ENCODE measurements around the gene LNPK. TPM values are rescaled to one million over a fixed set of nuclear protein-coding genes. Genes with fewer than 3 reads are reported as not detected.

Gene LNPK
- total and polyA plus RNA-seq, 5 donors from 2014 or later: 13.9 to 32.9 (median 16.2) TPM

DNA sequence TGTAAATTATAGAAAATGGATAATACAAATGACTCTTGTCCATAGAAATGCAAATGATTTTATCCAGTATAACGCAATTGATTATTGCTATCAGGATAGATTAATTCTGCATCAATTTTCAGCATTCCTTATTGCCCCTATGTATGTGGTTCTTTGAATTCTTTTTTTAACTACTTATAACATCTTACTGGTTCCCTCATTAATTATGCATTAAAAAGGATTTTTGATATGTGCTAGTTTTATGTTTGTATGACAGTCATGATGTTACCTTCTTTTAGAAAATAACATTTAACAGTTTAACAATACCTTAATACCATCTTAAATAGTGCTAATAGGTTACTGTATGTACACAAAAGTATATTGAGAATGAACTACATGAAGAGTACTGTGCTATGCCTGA lies 20.0 kb upstream of the LNPK start:
- ATAC-seq (ENCODE audit: low read depth in 2 of 2) (no peak), DNase-seq (no peak)
- H3K9me3 ChIP-seq (ENCODE audit: control insufficient read depth in 2 of 2, low read length in 2 of 2): no peaks in the 10 kb centered on the region
- H3K27ac ChIP-seq (ENCODE audit: insufficient read depth, low read length, poor library complexity, severe bottlenecking): no peak overlapping the region
- Mint-ChIP-seq H3K36me3 (no peaks in the 10 kb centered on the region), H3K27ac (no peak overlapping the region), H3K27me3 (peaks cover 25% of the 10 kb centered on the region), H3K4me1 (no peaks in the 10 kb centered on the region), H3K4me3 (no peak overlapping the region), H3K9me3 (no peaks in the 10 kb centered on the region)
- no peaks in the 10 kb centered on the region for H3K36me3 ChIP-seq (ENCODE audit: control insufficient read depth, insufficient read depth, low read length)
- peaks cover 14% of the 10 kb centered on the region for H3K27me3 ChIP-seq (ENCODE audit: control insufficient read depth, insufficient read depth, low read length)
- no peak overlapping the region for H3K4me3 ChIP-seq (ENCODE audit: low read depth, low read length)
- H3K4me1 ChIP-seq (ENCODE audit: control insufficient read depth, insufficient read depth, low read length, poor library complexity, severe bottlenecking): no peaks in the 10 kb centered on the region

DNA sequence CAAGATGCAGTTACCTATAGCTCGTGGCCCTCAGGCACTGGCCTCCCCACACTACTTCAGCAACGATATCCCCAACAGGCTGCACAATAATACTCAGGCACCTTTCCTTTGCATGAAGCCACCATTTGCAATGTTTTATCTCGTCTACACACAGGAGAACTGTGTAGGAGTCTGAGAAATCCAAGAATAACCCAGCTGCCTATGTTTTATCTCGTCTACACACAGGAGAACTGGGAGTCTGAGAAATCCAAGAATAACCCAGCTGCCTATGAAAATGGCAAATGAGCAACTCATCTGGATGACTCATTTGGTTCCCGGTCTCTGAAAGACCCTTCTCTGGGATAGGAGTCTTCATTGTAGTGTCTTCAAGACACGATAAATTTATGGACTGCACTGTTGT lies 18.3 kb upstream of the LNPK start:
- Mint-ChIP-seq H3K27ac (no peak overlapping the region), H3K27me3 (peaks cover 26% of the 10 kb centered on the region)

DNA sequence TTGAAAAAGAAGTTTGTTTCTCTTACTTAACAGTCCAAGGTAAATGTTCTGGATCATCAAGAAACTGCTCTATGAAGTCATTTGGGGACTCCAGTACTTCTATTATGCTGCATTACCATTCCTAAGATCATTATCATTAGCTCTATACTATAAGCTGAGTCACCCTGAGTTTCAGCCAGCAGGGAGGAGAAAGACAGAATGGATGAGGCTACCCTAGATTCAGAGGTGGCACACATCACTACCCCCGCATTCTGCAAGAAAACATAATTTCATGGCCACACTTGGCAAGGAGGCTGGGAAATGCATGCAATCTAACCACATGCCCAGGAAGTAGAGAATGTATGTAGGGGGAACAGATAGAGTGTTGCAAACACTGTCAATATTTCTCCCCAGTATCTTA lies 16.6 kb upstream of the LNPK start:
- Histone ChIP-seq H3K9me3 (ENCODE audit: control insufficient read depth in 2 of 2, low read length in 2 of 2) (no peaks in the 10 kb centered on the region), H3K27me3 (ENCODE audit: control insufficient read depth, insufficient read depth, low read length) (peaks cover 4% of the 10 kb centered on the region), H3K27ac (ENCODE audit: insufficient read depth, low read length, poor library complexity, severe bottlenecking) (no peak overlapping the region), H3K36me3 (ENCODE audit: control insufficient read depth, insufficient read depth, low read length) (no peaks in the 10 kb centered on the region), H3K4me1 (ENCODE audit: control insufficient read depth, insufficient read depth, low read length, poor library complexity, severe bottlenecking) (no peaks in the 10 kb centered on the region), H3K4me3 (ENCODE audit: low read depth, low read length) (no peak overlapping the region)
- no peaks in the 10 kb centered on the region for H3K9me3 Mint-ChIP-seq
- no peak overlapping the region for H3K4me3 Mint-ChIP-seq
- peaks cover 28% of the 10 kb centered on the region for H3K27me3 Mint-ChIP-seq
- no peak for DNase-seq
- H3K27ac Mint-ChIP-seq: no peak overlapping the region
- no peak for ATAC-seq (ENCODE audit: low read depth in 2 of 2)
- H3K4me1 Mint-ChIP-seq: no peaks in the 10 kb centered on the region
- H3K36me3 Mint-ChIP-seq: no peaks in the 10 kb centered on the region

More for the DNA sequence above, 18.3 kb upstream of the LNPK start:
- Mint-ChIP-seq H3K36me3 (no peaks in the 10 kb centered on the region), H3K4me1 (no peaks in the 10 kb centered on the region), H3K9me3 (no peaks in the 10 kb centered on the region), H3K4me3 (no peak overlapping the region)
- H3K27me3 ChIP-seq (ENCODE audit: control insufficient read depth, insufficient read depth, low read length): peaks cover 8% of the 10 kb centered on the region
- no peak for ATAC-seq (ENCODE audit: low read depth in 2 of 2)
- H3K36me3 ChIP-seq (ENCODE audit: control insufficient read depth, insufficient read depth, low read length): no peaks in the 10 kb centered on the region
- no peak overlapping the region for H3K27ac ChIP-seq (ENCODE audit: insufficient read depth, low read length, poor library complexity, severe bottlenecking)
- no peak for DNase-seq
- no peak overlapping the region for H3K4me3 ChIP-seq (ENCODE audit: low read depth, low read length)
- no peaks in the 10 kb centered on the region for H3K4me1 ChIP-seq (ENCODE audit: control insufficient read depth, insufficient read depth, low read length, poor library complexity, severe bottlenecking)
- H3K9me3 ChIP-seq (ENCODE audit: control insufficient read depth in 2 of 2, low read length in 2 of 2): no peaks in the 10 kb centered on the region

DNA sequence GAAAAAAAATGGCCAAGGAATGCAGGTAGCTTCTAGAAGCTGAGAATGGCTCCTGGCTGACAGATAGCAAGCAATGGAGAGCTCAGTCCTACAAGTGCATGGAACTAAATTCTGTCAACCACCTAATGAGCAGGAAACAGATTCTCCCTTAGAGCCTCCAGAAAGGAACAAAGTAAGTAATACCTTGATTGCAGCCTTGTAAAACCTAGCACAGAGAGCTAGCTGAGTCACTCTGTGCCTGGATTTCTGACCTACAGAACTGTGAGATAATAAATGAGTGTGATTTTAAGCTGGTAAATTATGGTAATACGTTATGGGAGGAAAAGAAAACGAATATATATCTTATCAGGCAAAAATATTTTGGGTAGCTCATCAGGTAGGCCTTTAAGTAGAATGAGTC lies 7.4 kb upstream of the LNPK start:
- ATAC-seq (ENCODE audit: low read depth in 2 of 2): no peak
- Histone ChIP-seq H3K4me3 (ENCODE audit: low read depth, low read length) (no peak overlapping the region), H3K27me3 (ENCODE audit: control insufficient read depth, insufficient read depth, low read length) (peaks cover 5% of the 10 kb centered on the region), H3K9me3 (ENCODE audit: control insufficient read depth in 2 of 2, low read length in 2 of 2) (no peaks in the 10 kb centered on the region), H3K27ac (ENCODE audit: insufficient read depth, low read length, poor library complexity, severe bottlenecking) (no peak overlapping the region), H3K36me3 (ENCODE audit: control insufficient read depth, insufficient read depth, low read length) (no peaks in the 10 kb centered on the region), H3K4me1 (ENCODE audit: control insufficient read depth, insufficient read depth, low read length, poor library complexity, severe bottlenecking) (no peaks in the 10 kb centered on the region)
- no peak overlapping the region for H3K4me3 Mint-ChIP-seq
- no peak overlapping the region for H3K27ac Mint-ChIP-seq
- peaks cover 48% of the 10 kb centered on the region for H3K27me3 Mint-ChIP-seq
- peaks cover 0 to 5% (median 2%) of the 10 kb centered on the region in 4 donors for H3K4me1 Mint-ChIP-seq
- no peaks in the 10 kb centered on the region for H3K36me3 Mint-ChIP-seq
- H3K9me3 Mint-ChIP-seq: no peaks in the 10 kb centered on the region
- DNase-seq: no peak

DNA sequence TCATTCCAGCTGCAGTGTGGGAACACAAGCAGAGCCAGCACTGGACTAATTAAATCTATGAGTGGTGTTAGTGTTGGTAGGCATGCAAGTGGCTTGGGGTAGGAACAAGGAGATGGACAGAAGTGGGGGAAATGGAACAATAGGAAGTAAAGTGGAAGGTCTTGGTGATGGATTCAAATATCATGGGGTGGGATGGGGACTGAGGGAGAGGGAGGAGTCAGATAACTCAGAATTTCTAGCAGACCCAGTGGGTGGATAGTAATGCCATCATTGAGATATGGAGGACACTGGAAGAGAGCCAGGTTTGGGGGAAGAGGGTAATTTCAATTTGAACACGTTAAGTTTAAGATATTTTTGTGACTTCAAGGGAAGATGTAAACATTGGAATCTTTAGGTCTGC lies 2.9 kb upstream of the LNPK start:
- Histone ChIP-seq H3K27me3 (ENCODE audit: control insufficient read depth, insufficient read depth, low read length) (peaks cover 5% of the 10 kb centered on the region), H3K4me3 (ENCODE audit: low read depth, low read length) (no peak overlapping the region), H3K4me1 (ENCODE audit: control insufficient read depth, insufficient read depth, low read length, poor library complexity, severe bottlenecking) (peaks cover 23% of the 10 kb centered on the region), H3K27ac (ENCODE audit: insufficient read depth, low read length, poor library complexity, severe bottlenecking) (no peak overlapping the region), H3K9me3 (ENCODE audit: control insufficient read depth in 2 of 2, low read length in 2 of 2) (no peaks in the 10 kb centered on the region), H3K36me3 (ENCODE audit: control insufficient read depth, insufficient read depth, low read length) (no peaks in the 10 kb centered on the region)
- ATAC-seq (ENCODE audit: low read depth in 2 of 2) (no peak), DNase-seq (no peak)
- Mint-ChIP-seq H3K36me3 (no peaks in the 10 kb centered on the region), H3K4me1 (peaks cover 13 to 28% (median 21%) of the 10 kb centered on the region in 4 donors), H3K27ac (no peak overlapping the region), H3K9me3 (no peaks in the 10 kb centered on the region), H3K4me3 (peak overlapping the region in 1 of 4 donors; percentile 5), H3K27me3 (peaks cover 45% of the 10 kb centered on the region)

DNA sequence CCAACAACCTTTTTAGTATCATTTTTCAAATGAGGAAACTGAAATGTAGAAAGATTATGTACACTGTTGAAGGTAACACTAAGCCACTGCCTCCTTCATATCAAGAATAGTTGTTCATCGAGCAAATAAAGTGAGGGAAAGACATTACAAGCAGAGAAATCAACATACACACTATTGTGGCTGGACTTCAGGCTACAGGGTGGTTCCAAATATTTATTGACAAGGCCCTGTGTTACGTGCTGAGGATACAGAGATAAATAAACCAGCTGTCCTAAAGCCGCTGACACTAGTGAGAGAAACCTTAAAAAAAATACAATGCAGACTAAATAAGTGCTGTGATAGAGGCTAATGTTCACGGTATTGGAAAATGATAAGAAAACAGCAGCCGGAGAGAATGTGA lies 1.9 kb upstream of the LNPK start:
- H3K36me3 Mint-ChIP-seq: no peaks in the 10 kb centered on the region

DNA sequence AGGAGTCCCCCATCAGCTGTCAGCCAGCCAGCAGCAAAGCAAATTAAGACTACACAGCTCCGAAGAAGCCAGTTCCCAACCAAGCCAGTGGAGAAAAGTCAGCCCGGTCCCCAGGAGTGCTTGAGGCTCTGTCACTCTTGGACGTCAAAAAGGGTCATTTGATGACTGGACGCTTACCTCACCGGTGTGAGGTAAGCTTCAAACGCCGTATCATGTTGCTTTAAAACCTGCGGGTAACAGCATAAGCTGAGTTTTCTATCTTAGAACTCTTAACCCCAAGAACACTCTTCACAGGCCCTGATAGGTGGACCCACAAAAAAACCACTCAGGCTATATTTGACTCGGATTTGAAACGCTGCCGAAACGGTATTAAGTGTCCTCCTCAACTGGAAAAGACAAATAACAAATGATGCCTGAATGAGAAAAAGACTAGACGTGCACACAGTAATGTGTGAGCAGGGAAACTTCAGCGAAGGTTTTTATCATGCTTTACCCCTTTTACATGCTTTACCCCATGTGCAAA lies 682 bp upstream of the LNPK start:
- Histone ChIP-seq H3K4me1 (ENCODE audit: control insufficient read depth, insufficient read depth, low read length, poor library complexity, severe bottlenecking) (peaks cover 23% of the 10 kb centered on the region), H3K4me3 (ENCODE audit: low read depth, low read length) (peak overlapping the region; percentile 72), H3K27ac (ENCODE audit: insufficient read depth, low read length, poor library complexity, severe bottlenecking) (peak overlapping the region; percentile 77), H3K36me3 (ENCODE audit: control insufficient read depth, insufficient read depth, low read length) (no peaks in the 10 kb centered on the region), H3K9me3 (ENCODE audit: control insufficient read depth in 2 of 2, low read length in 2 of 2) (no peaks in the 10 kb centered on the region), H3K27me3 (ENCODE audit: control insufficient read depth, insufficient read depth, low read length) (no peaks in the 10 kb centered on the region)
- H3K27ac Mint-ChIP-seq: peak overlapping the region in 2 of 3 donors; percentile 95 to 96
- H3K27me3 Mint-ChIP-seq: peaks cover 27% of the 10 kb centered on the region
- peak in 1 of 3 donors; percentile 29 for DNase-seq
- ATAC-seq (ENCODE audit: low read depth in 2 of 2): no peak
- H3K9me3 Mint-ChIP-seq: no peaks in the 10 kb centered on the region
- H3K4me1 Mint-ChIP-seq: peaks cover 13 to 42% (median 27%) of the 10 kb centered on the region in 4 donors
- H3K36me3 Mint-ChIP-seq: no peaks in the 10 kb centered on the region
- H3K4me3 Mint-ChIP-seq: peak overlapping the region; percentile 86 to 97 (median 92)

More for the DNA sequence above, 1.9 kb upstream of the LNPK start:
- Histone ChIP-seq H3K4me1 (ENCODE audit: control insufficient read depth, insufficient read depth, low read length, poor library complexity, severe bottlenecking) (peaks cover 23% of the 10 kb centered on the region), H3K27me3 (ENCODE audit: control insufficient read depth, insufficient read depth, low read length) (peaks cover 5% of the 10 kb centered on the region), H3K27ac (ENCODE audit: insufficient read depth, low read length, poor library complexity, severe bottlenecking) (no peak overlapping the region), H3K9me3 (ENCODE audit: control insufficient read depth in 2 of 2, low read length in 2 of 2) (no peaks in the 10 kb centered on the region), H3K4me3 (ENCODE audit: low read depth, low read length) (no peak overlapping the region), H3K36me3 (ENCODE audit: control insufficient read depth, insufficient read depth, low read length) (no peaks in the 10 kb centered on the region)
- H3K27ac Mint-ChIP-seq: no peak overlapping the region
- DNase-seq (no peak), ATAC-seq (ENCODE audit: low read depth in 2 of 2) (no peak)
- H3K9me3 Mint-ChIP-seq: no peaks in the 10 kb centered on the region
- peak overlapping the region in 3 of 4 donors; percentile 5 to 61 (median 10) for H3K4me3 Mint-ChIP-seq
- H3K4me1 Mint-ChIP-seq: peaks cover 13 to 38% (median 26%) of the 10 kb centered on the region in 4 donors
- H3K27me3 Mint-ChIP-seq: peaks cover 38% of the 10 kb centered on the region

DNA sequence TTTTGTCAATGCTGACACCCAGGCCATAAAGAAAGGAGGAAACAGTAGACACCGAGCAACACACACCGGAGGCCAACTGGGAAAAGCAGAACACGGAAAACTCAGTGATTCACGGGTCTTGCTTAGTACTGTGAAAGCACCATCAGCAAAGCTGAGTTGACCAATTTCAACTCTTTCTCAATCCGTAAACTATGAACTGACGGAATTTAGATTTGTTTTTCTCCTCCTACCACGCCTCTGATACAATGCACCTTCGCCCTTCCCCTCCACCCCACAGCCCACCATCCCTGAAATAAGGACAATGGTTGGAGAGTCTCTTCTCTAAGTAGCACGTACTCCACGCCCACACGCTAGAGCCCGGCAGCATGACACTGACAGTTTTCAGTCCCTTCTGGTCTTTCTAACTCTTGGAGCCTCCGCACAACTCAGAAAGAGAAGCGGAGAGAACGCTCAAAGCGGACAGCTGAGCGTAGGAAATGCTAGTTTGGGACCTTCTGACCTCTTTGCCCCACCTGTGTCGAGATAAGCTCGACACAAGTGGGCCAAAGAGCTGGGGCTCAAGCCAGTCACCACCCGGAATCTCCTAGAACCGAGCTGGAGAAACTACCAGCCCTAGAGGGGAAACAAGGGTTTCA lies 669 bp downstream of the LNPK start:
- Histone ChIP-seq H3K27ac (ENCODE audit: insufficient read depth, low read length, poor library complexity, severe bottlenecking) (peak overlapping the region; percentile 77), H3K36me3 (ENCODE audit: control insufficient read depth, insufficient read depth, low read length) (no peaks in the 10 kb centered on the region), H3K4me1 (ENCODE audit: control insufficient read depth, insufficient read depth, low read length, poor library complexity, severe bottlenecking) (peaks cover 23% of the 10 kb centered on the region), H3K4me3 (ENCODE audit: low read depth, low read length) (peak overlapping the region; percentile 90), H3K27me3 (ENCODE audit: control insufficient read depth, insufficient read depth, low read length) (no peaks in the 10 kb centered on the region), H3K9me3 (ENCODE audit: control insufficient read depth in 2 of 2, low read length in 2 of 2) (no peaks in the 10 kb centered on the region)
- DNase-seq (peak; percentile 11 to 64 (median 29)), ATAC-seq (ENCODE audit: low read depth in 2 of 2) (peak; percentile 18 to 19)
- H3K4me1 Mint-ChIP-seq: peaks cover 13 to 42% (median 28%) of the 10 kb centered on the region in 4 donors
- H3K27ac Mint-ChIP-seq: peak overlapping the region; percentile 49 to 96 (median 78)
- no peaks in the 10 kb centered on the region for H3K9me3 Mint-ChIP-seq
- H3K27me3 Mint-ChIP-seq: peaks cover 20% of the 10 kb centered on the region
- no peaks in the 10 kb centered on the region for H3K36me3 Mint-ChIP-seq
- H3K4me3 Mint-ChIP-seq: peak overlapping the region; percentile 86 to 97 (median 92)

All from CD4-positive, CD25-positive, alpha-beta regulatory T cell (primary cell).